Measurements from ENCODE around the gene CSF1. TPM values are rescaled to one million over a fixed set of nuclear protein-coding genes. Genes with fewer than 3 reads are reported as not detected.
A peak's percentile ranks its signal among the peaks of the same experiment; 100 is the strongest.

Gene CSF1
- total RNA-seq, 1 donor from 2014 or later = 28.9 TPM

- H3K36me3 Mint-ChIP-seq = peaks cover 36% of the 10 kb centered on the region
- H3K4me3 Mint-ChIP-seq = no peak overlapping the region
- TF ChIP-seq CTCF (IDR thresholded peaks at IDR 0.05; ENCODE audit: unreplicated experiment) = no peak
- no peaks in the 10 kb centered on the region for H3K27me3 Mint-ChIP-seq (ENCODE audit: low read depth)
- DNase-seq (ENCODE audit: low spot score in 2 of 2, unreplicated experiment in 2 of 2) = no peak
- peak overlapping the region; percentile 81 for H3K27ac Mint-ChIP-seq
- H3K4me1 Mint-ChIP-seq = peaks cover 25% of the 10 kb centered on the region
- peaks cover 3% of the 10 kb centered on the region for H3K9me3 Mint-ChIP-seq
Measured at GRCh38 chr1:109927356-109927755, 16.7 kb downstream of the CSF1 start.

GRCh38 chr1:109927911-109928321 lies 17.3 kb downstream of the CSF1 start:
- no peak overlapping the region for H3K4me3 Mint-ChIP-seq
- no peak for TF ChIP-seq CTCF (IDR thresholded peaks at IDR 0.05; ENCODE audit: unreplicated experiment)
- H3K4me1 Mint-ChIP-seq = peaks cover 25% of the 10 kb centered on the region
- H3K9me3 Mint-ChIP-seq = peaks cover 3% of the 10 kb centered on the region
- H3K36me3 Mint-ChIP-seq = peaks cover 34% of the 10 kb centered on the region
- H3K27ac Mint-ChIP-seq = peak overlapping the region; percentile 81
- no peaks in the 10 kb centered on the region for H3K27me3 Mint-ChIP-seq (ENCODE audit: low read depth)
- no peak for DNase-seq (ENCODE audit: low spot score in 2 of 2, unreplicated experiment in 2 of 2)

- peaks cover 28% of the 10 kb centered on the region for H3K36me3 Mint-ChIP-seq
- no peak overlapping the region for H3K4me3 Mint-ChIP-seq
- H3K27ac Mint-ChIP-seq = peak overlapping the region; percentile 55
- no peaks in the 10 kb centered on the region for H3K27me3 Mint-ChIP-seq (ENCODE audit: low read depth)
- DNase-seq (ENCODE audit: low spot score in 2 of 2, unreplicated experiment in 2 of 2) = no peak
- H3K4me1 Mint-ChIP-seq = peaks cover 25% of the 10 kb centered on the region
- H3K9me3 Mint-ChIP-seq = peaks cover 3% of the 10 kb centered on the region
- TF ChIP-seq CTCF (IDR thresholded peaks at IDR 0.05; ENCODE audit: unreplicated experiment) = no peak
Measured at GRCh38 chr1:109928591-109929111, 18.0 kb downstream of the CSF1 start.

- H3K27me3 Mint-ChIP-seq (ENCODE audit: low read depth) = no peaks in the 10 kb centered on the region
- H3K4me1 Mint-ChIP-seq = peaks cover 22% of the 10 kb centered on the region
- peak overlapping the region; percentile 55 for H3K27ac Mint-ChIP-seq
- H3K4me3 Mint-ChIP-seq = no peak overlapping the region
- no peak for TF ChIP-seq CTCF (IDR thresholded peaks at IDR 0.05; ENCODE audit: unreplicated experiment)
- no peak for DNase-seq (ENCODE audit: low spot score in 2 of 2, unreplicated experiment in 2 of 2)
- peaks cover 27% of the 10 kb centered on the region for H3K36me3 Mint-ChIP-seq
- H3K9me3 Mint-ChIP-seq = peaks cover 3% of the 10 kb centered on the region
Measured at GRCh38 chr1:109929170-109929569, 18.5 kb downstream of the CSF1 start.

GRCh38 chr1:109929588-109930251 lies 19.1 kb downstream of the CSF1 start:
- Mint-ChIP-seq H3K4me1 (peaks cover 19% of the 10 kb centered on the region), H3K36me3 (peaks cover 24% of the 10 kb centered on the region), H3K27ac (no peak overlapping the region), H3K27me3 (ENCODE audit: low read depth) (no peaks in the 10 kb centered on the region), H3K4me3 (no peak overlapping the region), H3K9me3 (peaks cover 3% of the 10 kb centered on the region)
- no peak for DNase-seq (ENCODE audit: low spot score in 2 of 2, unreplicated experiment in 2 of 2)
- TF ChIP-seq CTCF (IDR thresholded peaks at IDR 0.05; ENCODE audit: unreplicated experiment) = no peak
